ENCODE measurements around the gene DCC.

The DCC gene

DNA sequence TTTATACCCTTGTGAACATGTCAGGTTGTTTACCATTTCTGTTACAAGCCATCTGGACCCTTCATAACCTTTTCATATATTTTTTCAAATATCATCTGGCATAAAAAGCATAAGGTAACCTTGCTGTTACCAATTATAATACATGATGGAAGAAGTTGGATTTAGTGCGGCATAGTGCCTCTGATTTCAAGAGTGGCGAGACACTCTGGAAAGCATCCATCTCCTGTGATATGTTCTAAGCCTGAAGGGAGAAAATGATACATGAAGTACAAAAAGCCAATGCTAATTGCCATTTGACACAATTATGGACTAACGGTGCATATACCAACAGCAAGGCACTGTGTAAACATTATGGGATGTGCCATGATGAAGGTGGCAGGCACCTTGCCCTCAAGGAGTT is 75.1 kb downstream of the DCC start:
- no peak for TF ChIP-seq CTCF (IDR thresholded peaks at IDR 0.05)
- no peak for DNase-seq (ENCODE audit: low spot score)
- Histone ChIP-seq H3K4me3 (no peak overlapping the region), H3K27ac (no peak overlapping the region)

- no peak for TF ChIP-seq CTCF (IDR thresholded peaks at IDR 0.05)
- H3K27ac ChIP-seq: no peak overlapping the region
- no peak for DNase-seq (ENCODE audit: low spot score)
- no peak overlapping the region for H3K4me3 ChIP-seq
Observed at GRCh38 chr18:52422985-52423601, 83.1 kb downstream of the DCC start.

DNA sequence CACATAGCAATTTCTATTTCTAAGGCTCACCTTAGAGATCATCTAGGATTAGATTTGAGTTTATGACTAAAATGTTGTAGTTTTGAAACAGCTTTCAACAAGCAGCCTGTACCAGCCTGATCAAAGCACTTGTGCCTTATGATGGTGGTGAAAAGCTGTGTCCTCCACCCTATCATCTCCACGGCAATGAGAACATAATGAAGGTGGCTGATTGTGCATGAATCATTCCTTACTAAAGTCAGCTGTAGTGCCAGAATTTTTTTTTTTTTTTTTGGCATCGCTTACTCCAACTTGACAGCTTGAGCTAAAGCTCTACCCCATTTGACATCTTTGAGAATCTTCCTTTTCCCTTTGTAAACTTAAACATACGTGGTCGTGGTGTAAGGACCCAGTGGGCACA is 86.0 kb downstream of the DCC start:
- no peak overlapping the region for H3K4me3 ChIP-seq
- H3K27ac ChIP-seq: no peak overlapping the region
- DNase-seq (ENCODE audit: low spot score): no peak
- no peak for TF ChIP-seq CTCF (IDR thresholded peaks at IDR 0.05)

- no peak for DNase-seq (ENCODE audit: low spot score)
- H3K27ac ChIP-seq: no peak overlapping the region
- no peak overlapping the region for H3K4me3 ChIP-seq
- no peak for TF ChIP-seq CTCF (IDR thresholded peaks at IDR 0.05)
Observed at GRCh38 chr18:52426462-52426861, 86.5 kb downstream of the DCC start.

- no peak overlapping the region for H3K4me3 ChIP-seq
- DNase-seq (ENCODE audit: low spot score): no peak
- TF ChIP-seq CTCF (IDR thresholded peaks at IDR 0.05): no peak
- no peak overlapping the region for H3K27ac ChIP-seq
Observed at GRCh38 chr18:52427521-52428175, 87.7 kb downstream of the DCC start.

GRCh38 chr18:52431683-52432082 is 91.7 kb downstream of the DCC start:
- DNase-seq (ENCODE audit: low spot score): no peak
- Histone ChIP-seq H3K27ac (no peak overlapping the region), H3K4me3 (no peak overlapping the region)
- no peak for TF ChIP-seq CTCF (IDR thresholded peaks at IDR 0.05)

- no peak for TF ChIP-seq CTCF (IDR thresholded peaks at IDR 0.05)
Observed at GRCh38 chr18:52433797-52434196, 93.8 kb downstream of the DCC start.

More at GRCh38 chr18:52433797-52434196, 93.8 kb downstream of the DCC start:
- Histone ChIP-seq H3K4me3 (no peak overlapping the region), H3K27ac (no peak overlapping the region)
- no peak for DNase-seq (ENCODE audit: low spot score)
